ENCODE data around the gene NPAS3.

NPAS3 gene

DNA sequence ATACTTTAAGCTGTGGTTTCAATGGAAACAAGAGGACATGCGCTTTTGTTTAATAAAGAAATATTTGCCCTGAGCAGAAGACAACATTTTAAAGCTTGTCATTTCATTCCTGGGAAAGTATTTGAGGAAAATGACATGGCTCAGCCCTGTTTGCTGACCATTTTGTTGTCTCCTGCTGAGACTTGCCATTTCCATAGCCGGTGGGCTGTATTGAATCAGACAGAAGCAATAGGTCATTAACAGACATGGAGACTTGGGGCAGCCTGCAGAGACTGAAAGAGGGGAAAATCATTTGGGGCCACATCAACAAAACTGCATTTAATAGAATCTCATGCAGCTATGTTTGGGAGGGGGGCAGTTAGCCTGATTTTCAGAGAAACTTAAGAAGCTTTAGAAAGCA is 443.0 kb downstream of the NPAS3 start:
- DNase-seq (ENCODE audit: low read depth): no peak

GRCh38 chr14:33386140-33386539 is 447.5 kb downstream of the NPAS3 start:
- peak; percentile 12 for DNase-seq (ENCODE audit: low read depth)

DNA sequence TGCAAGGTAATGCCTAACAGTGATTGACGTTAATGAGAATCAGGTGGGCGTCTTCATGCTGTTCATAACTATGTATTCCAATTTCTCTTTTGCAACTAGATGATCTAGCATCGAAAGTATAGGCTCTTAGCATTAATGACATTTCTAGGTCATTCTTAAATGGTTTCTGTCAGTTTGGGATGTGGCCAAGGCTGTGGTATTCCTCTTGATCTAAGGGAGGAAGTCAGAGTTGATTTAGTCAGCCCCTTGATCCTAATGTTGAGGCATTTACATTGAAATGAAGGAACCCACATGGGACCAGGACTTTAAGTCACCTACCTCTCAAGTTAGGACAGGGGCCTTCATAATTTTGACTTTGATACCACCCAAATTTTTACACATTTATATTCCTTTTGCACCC is 448.1 kb downstream of the NPAS3 start:
- peak; percentile 23 for DNase-seq (ENCODE audit: low read depth)

DNA sequence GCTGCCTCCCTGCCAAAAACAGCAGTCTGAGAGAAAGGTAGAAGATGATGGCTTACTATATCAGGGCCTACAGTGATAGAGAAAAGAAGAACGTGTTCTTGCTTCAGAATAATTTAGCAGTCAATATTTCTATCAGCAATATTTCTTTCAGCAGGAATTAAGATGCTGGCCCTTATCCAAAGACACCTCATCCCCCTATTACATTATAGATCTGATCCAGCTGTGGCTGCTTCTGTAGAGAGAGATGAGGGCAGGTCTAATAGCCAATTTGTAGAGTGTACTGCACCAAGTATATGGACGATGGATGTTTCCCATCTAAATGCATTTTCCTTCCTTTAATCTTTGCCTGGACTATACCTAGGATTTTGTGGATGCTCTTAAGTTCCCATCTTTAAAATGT is 451.7 kb downstream of the NPAS3 start:
- DNase-seq (ENCODE audit: low read depth): no peak

GRCh38 chr14:33393231-33393894 is 454.7 kb downstream of the NPAS3 start:
- DNase-seq (ENCODE audit: low read depth): no peak

GRCh38 chr14:33393895-33394368 is 455.3 kb downstream of the NPAS3 start:
- DNase-seq (ENCODE audit: low read depth): no peak

DNA sequence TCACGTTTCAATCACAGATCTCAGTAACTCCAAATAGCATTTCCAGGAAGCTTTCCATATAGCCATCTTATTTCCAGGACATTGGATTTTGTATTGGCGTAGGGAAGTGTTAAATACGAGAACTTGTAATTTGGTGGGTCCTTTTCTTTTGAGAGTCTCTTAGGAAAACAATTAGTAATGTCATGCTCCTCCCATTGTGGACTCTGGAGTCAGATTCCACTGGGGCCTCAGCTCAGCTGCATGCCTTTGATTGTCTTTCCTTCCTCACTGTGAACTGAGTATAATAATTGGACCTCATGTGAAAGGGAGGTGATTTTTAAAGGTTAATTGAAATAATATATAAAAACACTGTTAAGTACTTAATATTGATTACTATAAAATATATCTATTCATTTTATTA is 462.6 kb downstream of the NPAS3 start:
- no peak for DNase-seq (ENCODE audit: low read depth)

DNA sequence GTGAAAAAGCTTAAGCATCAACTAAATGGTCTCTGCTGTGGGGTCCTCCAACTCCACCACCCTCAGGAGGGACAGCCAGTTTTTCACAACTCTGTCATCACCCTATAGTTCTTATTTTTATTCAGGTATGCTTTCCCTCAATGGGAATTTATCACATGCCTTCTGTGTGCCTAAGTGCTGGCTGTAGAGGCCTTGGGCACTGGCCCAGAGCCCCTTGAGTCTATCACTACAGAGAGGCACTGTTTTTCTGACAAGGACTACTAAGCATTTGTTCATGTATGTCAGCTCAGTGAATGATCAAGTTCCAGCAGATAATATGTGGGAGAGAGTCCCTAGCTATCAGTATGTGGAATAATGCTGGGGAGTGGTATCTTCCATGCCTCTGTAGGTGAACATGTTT is 463.9 kb downstream of the NPAS3 start:
- no peak for DNase-seq (ENCODE audit: low read depth)

GRCh38 chr14:33404054-33404453 is 465.4 kb downstream of the NPAS3 start:
- peak; percentile 71 for DNase-seq (ENCODE audit: low read depth)

GRCh38 chr14:33404964-33405574 is 466.4 kb downstream of the NPAS3 start:
- no peak for DNase-seq (ENCODE audit: low read depth)

GRCh38 chr14:33406766-33407165 is 468.1 kb downstream of the NPAS3 start:
- no peak for DNase-seq (ENCODE audit: low read depth)

DNA sequence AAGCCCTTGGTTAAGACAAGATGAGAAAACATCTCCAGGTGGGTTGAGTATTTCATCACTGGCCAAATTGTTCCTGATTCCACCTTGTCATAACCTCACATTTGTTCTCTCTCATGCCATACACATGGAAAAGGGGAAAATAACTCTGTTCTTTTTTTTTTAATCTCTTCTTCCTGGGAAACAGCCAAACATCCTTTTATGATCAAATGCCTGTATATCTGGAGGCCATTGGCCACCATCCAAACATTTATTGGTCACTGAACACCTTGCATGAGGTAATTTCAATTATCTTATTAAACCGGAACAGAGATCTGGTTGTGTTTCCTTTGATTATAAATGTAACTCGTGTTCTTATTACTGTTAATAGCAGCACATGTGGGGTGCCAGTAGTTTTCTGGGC is 469.6 kb downstream of the NPAS3 start:
- DNase-seq (ENCODE audit: low read depth): no peak

GRCh38 chr14:33412450-33412849 is 473.8 kb downstream of the NPAS3 start:
- DNase-seq (ENCODE audit: low read depth): no peak

GRCh38 chr14:33413381-33413780 is 474.7 kb downstream of the NPAS3 start:
- no peak for DNase-seq (ENCODE audit: low read depth)

DNA sequence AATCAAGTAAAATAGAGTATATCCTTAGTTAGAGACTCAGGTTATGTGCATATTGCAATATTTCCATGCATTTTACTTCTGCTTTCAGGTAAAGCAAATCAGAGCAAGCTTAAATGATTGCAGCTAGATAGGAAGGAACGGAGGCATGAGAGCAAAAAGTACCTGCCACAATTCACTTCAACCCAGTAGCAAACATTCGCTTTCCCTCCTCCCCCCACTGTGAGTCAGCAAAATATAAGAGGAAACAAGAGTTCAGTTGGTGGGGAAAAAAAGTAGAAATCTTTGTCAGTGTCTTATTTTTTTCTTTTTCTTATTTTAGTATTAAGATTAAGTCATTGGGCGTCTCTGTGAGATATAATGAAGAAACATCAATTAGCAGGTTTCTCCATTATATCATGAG is 475.4 kb downstream of the NPAS3 start:
- peak; percentile 18 for DNase-seq (ENCODE audit: low read depth)

GRCh38 chr14:33420051-33420627 is 481.5 kb downstream of the NPAS3 start:
- no peak for DNase-seq (ENCODE audit: low read depth)

GRCh38 chr14:33430414-33431035 is 491.8 kb downstream of the NPAS3 start:
- DNase-seq (ENCODE audit: low read depth): no peak

- peak; percentile 37 for DNase-seq (ENCODE audit: low read depth)
Measured at GRCh38 chr14:33432407-33433023, 493.8 kb downstream of the NPAS3 start.

DNA sequence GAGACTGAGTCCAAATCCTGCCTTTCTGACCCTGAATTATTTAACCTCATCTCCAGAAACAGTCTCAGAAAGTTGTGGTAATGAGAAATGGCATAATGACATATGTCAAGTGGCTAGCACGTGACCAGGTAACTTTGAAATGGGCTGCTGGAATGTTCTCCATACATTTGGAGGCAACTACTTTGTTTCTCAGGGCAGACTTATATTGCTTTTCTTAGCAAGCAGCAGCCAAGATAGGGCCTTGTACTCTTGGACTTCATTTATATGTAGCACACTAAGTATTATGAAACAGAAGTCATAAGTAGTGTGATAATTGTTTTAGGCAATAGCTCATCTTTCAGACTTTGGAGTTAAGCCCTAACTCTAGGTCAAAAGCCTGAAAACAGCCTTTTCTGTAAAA is 494.7 kb downstream of the NPAS3 start:
- DNase-seq (ENCODE audit: low read depth): no peak

- peak; percentile 92 for DNase-seq (ENCODE audit: low read depth)
Measured at GRCh38 chr14:33435911-33436689, 497.4 kb downstream of the NPAS3 start.

DNA sequence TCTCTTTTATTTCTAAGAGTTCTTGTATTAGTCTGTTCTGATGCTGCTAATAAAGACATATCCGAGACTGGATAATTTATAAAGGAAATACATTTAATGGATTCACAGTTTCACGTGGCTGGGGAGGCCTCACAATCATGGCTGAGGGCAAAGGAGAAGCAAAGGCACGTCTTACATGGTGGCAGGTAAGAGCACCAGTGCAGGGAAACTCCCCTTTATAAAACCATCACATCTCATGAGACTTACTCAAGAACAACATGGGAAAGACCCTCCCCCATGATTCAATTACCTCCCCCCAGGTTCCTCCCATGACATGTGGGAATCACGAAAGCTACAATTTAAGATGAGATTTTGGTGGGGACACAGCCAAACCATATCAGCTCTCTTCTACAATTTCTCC is 503.0 kb downstream of the NPAS3 start:
- no peak for DNase-seq (ENCODE audit: low read depth)

DNA sequence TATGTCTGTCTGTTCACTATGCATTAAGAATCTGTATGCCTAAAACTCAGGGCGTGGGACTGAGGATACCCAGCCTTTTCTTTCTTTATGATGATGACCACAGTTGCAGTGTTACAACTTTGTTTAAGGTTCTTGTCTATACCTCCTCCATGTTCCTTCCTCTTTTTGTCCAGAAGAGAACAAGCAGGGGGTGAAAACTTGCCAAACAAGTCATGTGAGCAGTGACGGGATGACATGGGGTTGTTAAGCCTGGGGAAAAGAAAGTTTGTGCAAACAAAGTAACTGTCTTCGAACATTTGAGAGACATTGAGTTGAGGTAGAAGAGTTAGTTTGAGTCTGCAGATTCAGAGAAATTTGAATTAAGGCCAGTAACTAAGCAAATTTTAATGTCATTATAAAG is 505.5 kb downstream of the NPAS3 start:
- no peak for DNase-seq (ENCODE audit: low read depth)
